Prostate gland (tissue), 2 donors: ENCODE measurements around the gene COX14.

Experiments
- CTCF ChIP-seq, 4 experiments: fragments of 200-600 bp in 2 of 4; fragments of 450-650 bp in 2 of 4; sonication (generic) in 2 of 4; IDR thresholded peaks; 1 replicate in 3 of 4; 2 replicates in 1 of 4; pipeline ENCODE4 v1.5.1; 2016 to 2019; ENCODE audit warnings: antibody characterized with exemption in 4 of 4, mild to moderate bottlenecking in 2 of 4, moderate library complexity in 2 of 4
- POLR2A ChIP-seq: fragments of 450-650 bp; IDR thresholded peaks from one replicate; pipeline ENCODE4 v1.6.1; 2016; ENCODE audit warnings: antibody characterized with exemption, mild to moderate bottlenecking
- POLR2AphosphoS5 ChIP-seq: sonication (generic); formaldehyde crosslinking; IDR thresholded peaks from one replicate; pipeline ENCODE4 v1.6.1; 2017; ENCODE audit warnings: antibody characterized with exemption

GRCh38 chr12:50142993-50143392 is 31.0 kb downstream of the COX14 start:
- TF ChIP-seq POLR2AphosphoS5 (no peak), CTCF (IDR thresholded peaks at IDR 0.05) (no peak), POLR2A (no peak)
